HG03025 (cell line): ENCODE measurements around the gene CEMP1.
"Not testable (repeated sequence)": the region's sequence is repeated elsewhere in the genome, so short reads cannot be mapped to it uniquely, and the experiment has no call there.

ENCODE experiments used
- ATAC-seq: cut with Tn5 transposase; IDR thresholded peaks from one replicate; pipeline ENCODE4 v1.9.1; 2021; ENCODE audit warnings: mild to moderate bottlenecking, moderate library complexity; ENCODE audit not compliant: unreplicated experiment, low FRiP score

CEMP1 gene

DNA sequence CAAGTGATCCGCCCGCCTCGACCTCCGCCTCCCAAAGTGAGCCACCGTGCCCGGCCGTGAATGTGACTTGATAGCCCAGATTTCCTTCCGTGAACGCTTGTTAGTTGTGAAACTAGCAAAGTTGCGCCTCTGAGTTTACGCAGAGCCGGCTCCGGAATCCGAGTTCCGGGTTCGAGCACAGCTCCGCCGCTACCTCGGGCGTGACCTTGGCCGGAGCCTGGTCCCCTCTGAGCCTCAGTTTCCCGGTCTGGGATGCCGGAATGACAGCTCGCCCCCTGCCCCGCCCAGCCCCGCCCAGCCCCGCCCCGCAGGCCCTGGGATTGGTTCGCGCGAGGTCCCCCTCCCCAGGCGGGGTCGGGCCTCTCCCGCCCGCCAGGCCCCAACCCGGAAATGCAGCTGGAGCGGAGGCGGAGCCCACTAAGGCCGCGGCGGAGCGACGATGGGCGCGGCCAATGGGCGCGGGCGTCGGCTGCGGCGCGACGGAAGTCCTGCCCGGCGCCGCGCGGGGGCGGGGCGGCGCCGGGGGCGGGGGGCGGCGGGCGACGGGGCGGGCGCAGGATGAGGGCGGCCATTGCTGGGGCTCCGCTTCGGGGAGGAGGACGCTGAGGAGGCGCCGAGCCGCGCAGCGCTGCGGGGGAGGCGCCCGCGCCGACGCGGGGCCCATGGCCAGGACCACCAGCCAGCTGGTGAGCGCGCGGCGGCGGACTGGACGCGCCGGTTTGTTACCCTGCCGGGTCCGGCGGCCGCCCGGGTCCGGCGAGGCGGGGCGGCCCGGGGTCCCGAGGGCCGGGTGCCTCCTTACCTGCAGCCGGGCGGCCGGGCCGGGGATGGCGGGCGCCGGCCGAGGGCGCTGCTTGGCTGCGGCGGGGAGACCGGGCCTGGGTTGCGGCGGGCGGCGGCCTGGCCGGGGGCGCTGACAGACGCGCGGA is 6.5 kb upstream of the CEMP1 start, which contains the start of gene PDPK1:
Gene PDPK1 (plus strand): TSS at position 571 of the 929 bp plus-strand sequence. CDS start 92 bp downstream, at position 663.
- peak; percentile 77 for ATAC-seq

DNA sequence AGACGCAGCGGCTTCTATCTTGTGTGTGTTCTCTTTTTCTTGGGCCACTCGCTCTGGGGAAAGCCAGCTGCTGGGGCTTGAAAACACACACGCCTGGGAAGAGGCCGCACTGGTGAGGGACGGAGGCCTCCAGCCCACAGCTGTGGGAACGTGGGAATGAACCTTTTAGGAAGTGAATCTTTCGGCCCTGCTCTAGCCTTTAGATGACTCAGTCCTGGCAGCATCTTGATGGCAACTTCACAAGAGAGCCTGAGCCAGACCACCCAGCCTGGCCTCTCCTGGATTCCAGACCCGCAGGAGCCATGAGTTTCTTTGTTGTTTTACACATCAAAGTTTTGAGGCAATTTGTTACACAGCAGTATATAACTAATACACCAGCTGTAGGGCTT is 4.4 kb upstream of the CEMP1 start:
- no peak for ATAC-seq

DNA sequence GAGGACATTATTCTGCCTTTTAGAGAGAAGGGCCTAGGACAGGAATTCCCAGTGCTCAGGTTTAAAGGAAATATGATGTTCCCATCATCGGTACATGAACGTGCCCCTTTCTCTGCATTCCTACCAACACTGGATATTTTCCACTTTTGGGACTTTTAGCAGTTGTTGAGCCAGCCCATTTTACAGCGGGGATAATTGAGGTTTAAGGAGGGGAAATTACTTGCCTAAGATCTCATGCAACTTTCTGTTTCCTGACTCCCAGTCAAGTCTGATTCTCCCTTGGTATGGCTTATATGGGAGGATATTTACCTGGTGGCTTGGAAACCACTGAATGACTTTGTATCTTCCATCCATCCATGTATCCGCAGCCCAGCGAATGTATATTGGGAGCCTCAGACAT is 3.1 kb upstream of the CEMP1 start:
- not testable (repeated sequence) for ATAC-seq

DNA sequence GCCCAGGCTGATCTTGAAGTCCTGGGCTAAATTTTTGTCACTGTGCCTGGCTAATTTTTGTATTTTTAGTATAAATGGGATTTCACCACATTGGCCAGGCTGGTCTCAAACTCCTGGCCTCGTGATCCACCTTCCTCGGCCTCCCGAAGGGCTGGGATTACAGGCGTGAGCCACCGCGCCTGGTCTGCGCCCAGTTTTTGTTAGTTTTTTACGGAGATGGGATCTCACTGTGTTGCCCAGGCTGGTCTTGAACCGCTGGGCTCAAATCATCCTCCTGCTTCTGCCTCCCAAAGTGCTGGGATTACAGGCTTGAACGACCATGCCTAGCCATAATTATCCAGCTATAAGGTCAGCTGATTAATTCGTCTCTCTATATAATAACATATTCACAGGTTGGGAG is 2.7 kb upstream of the CEMP1 start:
- no peak for ATAC-seq

DNA sequence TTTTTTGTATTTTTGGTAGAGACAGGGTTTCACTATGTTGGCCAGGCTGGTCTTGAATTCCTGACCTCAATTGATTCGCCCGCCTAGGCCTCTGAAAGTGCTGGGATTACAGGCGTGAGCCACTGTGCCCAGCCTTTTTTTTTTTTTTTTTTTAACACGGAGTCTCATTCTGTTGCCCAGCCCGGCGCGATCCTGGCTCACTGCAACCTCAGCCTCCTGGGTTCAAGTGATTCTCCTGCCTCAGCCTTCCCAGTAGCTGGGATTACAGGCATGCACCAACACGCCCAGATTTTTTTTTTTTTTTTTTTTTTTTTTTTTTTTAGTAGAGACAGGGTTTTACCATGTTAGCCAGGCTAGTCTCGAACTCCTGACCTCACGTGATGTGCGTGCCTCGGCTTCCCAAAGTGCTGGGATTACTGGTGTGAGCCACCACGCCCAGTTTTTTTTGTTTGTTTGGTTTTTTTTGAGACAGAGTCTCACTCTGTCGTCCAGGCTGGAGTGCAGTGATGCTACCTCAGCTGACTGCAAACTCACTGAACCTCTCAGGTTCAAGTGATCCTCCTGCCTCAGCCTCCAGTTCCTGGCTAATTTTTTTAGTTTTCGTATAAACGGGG is 2.0 kb upstream of the CEMP1 start:
- not testable (repeated sequence) for ATAC-seq

DNA sequence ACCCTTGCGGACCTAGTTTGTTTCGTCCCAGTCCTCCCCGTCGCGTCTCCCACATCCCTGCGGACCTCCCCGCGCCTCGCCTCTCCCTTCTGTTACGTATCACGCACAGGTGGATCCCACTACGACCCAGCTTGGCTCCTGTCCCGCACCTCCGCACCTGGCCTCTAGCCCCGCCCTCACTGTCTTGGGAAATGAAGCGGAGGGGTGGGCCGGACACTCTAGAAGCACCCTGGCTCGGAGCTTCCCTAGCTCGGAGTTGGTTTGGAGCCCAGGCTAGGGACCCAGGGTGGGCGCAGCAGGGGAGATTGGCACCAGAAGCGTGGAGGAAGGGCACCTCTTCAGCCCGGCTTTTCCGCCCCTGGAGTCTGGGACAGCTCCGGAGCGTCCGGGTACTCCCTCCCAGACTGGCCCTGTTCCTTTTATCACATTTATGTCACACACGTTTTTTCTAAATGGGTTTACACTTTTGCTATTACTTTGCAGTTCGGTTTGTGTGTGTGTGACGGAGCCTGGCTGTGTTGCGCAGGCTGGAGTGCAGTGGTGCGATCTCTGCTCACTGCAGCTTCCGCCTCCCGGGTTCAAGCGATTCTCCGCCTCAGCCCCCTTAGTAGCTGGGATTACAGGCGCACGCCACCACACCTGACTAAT is 1.4 kb upstream of the CEMP1 start:
- no peak for ATAC-seq

DNA sequence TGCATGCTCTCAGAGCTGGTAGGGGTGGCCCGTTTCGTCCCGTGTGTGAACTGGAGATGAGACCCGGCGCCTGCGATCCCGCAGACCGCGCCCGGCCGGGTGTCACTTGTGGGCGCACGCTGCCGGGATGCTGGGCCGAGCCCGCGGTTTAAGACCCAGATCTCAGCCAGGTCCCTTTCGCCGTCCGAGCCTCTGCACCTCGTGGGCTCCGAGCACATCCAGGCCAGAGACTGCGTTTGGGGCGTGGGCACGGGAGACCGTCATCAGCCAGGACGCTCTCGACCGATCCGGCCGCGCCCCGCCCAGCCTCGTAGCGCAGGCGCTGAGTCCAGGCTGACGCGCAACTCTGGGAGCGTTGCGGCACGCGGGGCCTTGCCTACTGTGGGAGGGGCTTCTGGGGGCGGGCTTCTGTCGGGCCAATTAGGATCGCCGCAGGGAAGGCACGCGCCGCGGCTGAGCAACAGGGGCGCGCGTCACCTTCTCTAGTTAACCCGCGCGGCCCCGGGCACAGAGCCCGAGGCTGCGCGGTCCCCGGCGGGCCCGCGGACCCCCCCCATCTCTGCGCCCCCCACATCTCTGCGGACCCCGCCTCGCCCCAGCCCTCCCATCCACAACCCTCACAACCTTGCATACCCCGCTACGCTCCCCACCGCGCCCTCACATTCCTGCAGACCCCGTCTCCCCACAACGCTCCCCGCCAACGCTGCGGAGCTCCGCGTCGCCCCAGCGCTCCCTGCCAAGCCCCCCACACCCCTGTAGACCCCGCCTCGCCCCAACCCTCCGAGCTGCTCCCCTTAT is 687 bp upstream of the CEMP1 start:
- peak; percentile 65 for ATAC-seq

DNA sequence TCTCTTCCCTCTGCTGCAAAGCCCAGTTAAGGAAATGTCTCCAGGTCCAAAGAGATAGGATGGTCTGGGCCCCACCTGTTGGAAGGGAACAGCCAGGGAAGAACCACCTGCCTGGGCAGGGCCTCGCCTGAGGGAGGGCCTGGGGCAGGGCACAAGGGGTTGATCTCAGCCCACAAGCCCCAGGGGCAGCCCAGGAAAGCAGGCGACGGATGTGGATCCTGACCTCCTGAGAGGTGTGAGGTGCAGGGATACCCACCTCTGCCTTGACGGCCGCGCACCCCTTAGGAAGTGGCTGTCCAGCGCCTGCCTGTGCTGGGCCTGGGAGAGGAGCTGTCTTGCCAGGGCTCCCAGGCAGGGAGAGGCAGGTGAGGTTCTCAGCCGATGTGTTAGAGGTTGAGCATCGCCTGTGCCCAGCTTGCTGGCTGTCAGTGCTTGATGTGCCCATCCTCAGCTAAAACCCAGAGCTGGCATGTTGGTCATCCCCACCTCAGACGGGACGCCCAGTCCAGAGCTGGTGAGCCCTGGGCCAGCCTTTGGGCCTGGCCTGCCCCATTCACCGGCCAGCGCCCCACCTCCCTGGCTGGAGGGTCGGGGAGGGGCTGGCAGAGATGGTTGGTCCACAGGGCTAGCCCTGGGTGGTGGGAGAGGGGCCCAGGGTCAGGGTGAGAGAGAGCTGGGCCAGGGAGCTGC is 434 bp downstream of the CEMP1 start:
- no peak for ATAC-seq

DNA sequence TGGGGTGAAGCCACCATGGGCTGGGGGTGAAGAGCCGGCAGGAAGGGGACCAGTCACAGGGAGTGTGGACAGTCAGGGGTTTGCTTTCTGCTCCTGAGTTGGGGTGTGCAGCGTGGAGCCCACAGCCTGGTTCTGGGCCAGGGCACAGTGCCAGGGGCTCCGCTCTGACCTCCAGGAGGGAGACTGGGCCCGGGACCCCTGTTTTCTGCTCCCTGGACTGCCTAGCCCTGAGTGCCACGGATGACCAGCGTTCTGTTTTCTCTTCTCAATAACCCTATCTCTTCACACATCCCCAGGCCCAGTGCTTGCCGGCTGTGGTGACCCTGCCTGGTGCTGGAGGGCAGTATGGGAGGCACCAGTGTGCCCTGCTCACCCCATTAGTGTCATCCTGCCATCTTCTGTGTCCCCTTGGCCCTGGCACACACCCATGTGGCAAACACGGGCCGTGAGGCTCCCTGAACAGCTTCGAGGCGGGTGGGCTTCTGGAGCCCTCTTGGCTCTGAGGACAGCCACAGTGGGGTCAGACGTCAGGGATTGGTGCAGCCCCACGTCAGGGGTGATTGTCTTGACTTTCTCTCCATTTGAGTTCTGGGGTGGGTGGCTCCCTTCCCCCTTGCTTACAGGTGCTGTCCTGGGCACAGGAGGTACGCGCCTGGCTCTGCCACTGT is 1.1 kb downstream of the CEMP1 start:
- no peak for ATAC-seq

DNA sequence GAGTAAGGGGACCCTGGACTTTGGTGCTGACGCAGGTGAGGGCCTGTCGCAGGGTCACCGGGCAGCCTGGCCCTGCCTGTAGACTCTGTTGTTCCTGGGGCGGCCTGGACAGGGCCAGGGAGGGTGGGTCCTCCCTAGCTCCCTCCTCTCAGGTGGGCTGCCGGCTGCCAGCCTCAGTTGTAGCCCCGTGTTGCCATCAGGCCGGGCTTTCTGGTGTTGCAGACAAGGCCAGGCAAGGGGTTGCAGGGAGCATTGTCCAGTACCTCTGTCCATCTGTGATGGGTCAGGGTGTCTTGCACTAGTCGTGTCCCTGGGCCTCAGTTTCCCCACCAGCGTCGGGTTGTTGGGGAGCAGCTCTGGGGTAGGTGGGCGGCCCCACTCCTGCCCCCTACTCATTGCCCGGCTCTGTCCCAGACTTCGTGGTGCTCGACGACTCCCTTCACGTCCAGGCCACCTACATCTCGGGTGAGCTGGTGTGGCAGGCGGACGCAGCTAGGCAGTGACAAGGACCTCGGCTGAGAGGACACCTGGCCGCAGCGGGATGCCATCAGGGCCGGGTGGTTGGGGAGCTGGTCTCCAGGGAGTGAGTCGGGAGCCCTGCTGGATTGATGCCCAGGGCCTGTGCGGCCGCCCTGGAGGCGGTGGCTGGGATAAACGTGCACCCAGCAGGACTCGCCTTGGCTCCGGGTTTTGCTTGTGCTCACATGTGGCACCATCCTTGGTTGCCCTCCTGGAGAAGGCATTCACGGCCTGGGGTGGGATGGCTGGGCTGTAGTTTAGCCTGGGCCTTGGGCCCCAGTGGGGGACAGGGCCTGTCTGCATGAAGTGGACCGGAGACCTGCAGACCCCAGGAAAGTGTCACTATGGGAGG is 1.9 kb downstream of the CEMP1 start:
- no peak for ATAC-seq

DNA sequence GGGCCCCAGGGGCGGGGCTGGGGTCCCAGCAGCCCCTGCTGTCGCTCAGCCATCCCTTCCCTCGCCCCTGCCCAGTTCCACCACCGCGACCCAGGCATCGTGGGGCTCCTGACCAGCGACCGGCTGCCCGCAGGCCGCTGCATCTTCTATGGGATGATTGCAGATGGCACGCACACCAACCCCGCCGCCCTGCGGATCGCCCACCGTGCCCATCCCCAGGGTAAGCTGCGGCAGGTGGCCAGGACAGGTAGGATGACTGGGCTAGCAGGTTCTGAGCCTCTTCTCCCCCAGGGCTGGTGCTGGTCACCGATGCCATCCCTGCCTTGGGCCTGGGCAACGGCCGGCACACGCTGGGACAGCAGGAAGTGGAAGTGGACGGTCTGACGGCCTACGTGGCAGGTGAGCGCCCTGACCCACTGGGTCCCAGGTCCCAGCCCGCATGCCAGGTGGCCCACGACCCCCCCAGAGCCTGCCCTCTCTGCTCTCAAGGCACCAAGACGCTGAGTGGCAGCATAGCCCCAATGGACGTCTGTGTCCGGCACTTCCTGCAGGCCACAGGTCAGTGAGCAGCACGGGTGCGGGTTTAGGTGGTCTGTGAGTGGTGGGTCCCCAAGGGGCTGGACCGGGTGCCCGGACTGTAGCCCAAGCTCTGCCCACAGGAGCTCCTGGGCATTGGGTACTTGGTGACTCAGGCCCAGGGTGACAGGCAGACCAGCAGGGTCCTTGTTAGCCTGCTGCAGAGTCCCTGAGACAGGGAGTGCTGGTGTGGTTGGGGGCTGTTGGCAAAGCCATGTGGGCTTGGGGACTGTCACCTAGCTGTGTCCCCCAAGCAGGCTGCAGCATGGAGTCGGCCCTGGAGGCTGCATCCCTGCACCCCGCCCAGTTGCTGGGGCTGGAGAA is 2.8 kb downstream of the CEMP1 start:
- ATAC-seq, result no peak

DNA sequence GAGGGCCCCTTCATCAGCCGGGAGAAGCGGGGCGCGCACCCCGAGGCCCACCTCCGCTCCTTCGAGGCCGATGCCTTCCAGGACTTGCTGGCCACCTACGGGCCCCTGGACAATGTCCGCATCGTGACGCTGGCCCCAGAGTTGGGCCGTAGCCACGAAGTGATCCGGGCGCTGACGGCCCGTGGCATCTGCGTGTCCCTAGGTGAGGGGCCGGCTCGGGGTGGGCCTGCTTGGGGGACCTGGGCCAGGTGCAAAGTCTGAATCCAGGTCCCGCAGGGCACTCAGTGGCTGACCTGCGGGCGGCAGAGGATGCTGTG is 3.5 kb downstream of the CEMP1 start:
- no peak for ATAC-seq

DNA sequence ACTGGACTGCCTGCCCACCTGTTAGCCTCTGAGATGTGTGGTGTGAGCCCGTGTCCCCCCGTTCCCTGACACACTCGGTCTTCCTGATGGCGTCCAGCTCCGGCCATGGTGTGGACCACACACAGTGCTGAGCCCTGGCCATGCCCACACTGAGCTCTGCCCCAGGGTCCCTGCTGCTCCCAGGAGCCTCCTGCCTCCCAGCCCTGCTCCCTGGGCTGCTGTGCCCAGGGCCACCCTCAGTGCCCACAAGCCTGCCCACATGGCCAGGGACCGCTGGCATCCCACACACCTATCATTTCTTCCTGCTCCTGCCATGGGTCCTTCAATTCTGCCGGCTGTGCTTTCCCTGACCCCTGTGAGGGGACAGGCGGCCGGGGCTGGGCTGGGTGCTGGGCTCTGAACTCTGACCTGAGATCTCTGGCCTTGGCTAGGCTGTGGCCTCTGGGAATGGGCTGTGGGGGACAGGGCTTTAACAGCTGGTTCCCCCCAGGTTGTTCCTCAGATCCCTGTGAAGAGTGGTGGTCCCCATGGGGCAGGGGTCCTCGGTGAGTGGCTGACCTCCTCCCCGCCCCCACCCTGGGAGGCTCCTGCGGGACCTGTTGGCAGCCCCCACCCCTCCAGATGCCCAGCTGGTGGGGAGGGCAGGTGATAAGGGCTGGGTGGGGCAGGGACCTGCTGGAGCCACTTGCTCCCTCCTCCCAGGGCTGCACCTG is 4.0 kb downstream of the CEMP1 start:
- ATAC-seq, result no peak

DNA sequence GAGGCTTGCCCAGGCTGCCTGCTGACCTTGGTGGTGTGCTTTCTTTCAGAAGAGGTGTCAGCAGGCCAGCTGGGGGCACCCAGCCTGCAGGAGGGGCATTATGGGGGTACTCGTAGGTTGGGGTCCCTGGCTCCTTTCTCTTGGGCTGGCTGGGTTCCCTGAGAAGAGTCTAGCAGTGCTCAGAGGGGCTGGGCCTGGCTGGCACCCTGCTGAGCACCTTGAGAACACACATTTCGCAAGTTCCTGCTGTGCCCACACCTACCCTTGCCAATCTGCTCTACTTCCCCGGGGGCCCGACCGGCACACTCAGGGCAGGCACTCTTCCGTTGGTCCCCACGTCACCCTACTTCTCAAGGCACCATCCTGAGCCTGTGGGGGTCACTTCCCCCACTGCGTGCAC is 5.1 kb downstream of the CEMP1 start:
- no peak for ATAC-seq

DNA sequence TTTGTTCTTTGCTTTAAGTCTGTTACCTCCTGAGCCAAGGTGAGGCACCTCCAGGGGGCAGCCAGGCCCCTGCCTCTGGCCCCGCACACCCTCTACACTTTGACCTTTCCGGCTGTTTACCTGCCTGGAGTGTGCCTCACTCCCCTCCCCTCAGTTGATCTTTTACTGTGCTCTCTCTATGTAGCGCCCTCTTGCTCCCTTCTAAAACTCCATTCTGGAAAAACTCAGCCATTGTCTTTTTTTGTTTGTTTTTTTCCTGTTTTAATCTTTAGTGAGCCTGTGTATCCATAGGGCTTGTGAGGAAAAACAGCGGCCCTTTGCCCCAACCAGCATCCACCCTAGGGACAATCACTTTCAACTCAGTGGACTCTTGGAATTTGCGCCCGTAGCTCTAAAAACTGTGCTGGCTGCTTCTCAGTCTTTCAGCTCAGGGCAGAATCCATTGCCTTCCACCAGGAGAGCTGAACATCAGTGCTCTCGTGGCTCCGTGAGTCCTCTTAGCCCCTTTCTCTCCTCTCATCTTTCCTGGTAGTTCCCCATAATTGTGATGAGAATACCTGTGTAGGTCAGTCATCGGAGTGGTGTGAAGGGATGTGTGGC is 6.8 kb downstream of the CEMP1 start:
- ATAC-seq, result no peak

DNA sequence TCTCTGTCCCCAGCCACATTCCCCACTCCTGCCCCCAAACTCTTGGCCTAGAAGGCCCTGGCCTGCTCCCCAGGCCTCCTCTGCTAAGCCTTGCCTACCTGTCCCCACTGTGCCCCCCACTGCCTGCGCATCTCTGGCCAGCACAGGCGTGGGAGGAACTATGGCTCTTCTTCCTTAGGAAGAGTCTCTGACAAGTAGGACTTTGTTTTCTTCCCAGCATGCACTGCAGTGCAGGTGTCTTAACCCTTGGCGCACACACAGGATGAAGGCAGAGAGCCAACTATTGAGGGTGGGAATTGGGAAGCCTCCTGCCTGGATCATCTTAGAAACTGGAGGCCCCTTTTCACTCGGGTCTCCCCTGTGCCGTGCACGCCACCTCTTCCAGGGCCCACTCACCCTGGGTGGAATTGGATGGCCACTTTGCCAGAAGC is 7.4 kb downstream of the CEMP1 start:
- no peak for ATAC-seq
